H1 (cell line): ENCODE results near the gene ASL.

Source experiments
- ATF3 ChIP-seq: IDR thresholded peaks from 2 replicates; pipeline ENCODE4 v1.6.1; 2011; ENCODE audit warnings: low read depth, mild to moderate bottlenecking, low read length; ENCODE audit not compliant: insufficient read depth
- CTCF ChIP-seq, 3 experiments: IDR thresholded peaks; 1 replicate in 2 of 3; 2 replicates in 1 of 3; pipeline versions ENCODE4 v1.5.1 to v1.6.1; 2011; ENCODE audit warnings: low read length in 3 of 3, mild to moderate bottlenecking in 3 of 3, inconsistent platforms in 2 of 3, low read depth in 1 of 3, moderate library complexity in 1 of 3; ENCODE audit not compliant: insufficient read depth in 1 of 3; ENCODE audit errors: control extremely low read depth in 1 of 3
- EGR1 ChIP-seq: IDR thresholded peaks from 2 replicates; pipeline ENCODE4 v1.6.1; 2011; ENCODE audit warnings: low read depth, low read length, borderline replicate concordance
- JUND ChIP-seq: IDR thresholded peaks from 2 replicates; pipeline ENCODE4 v1.6.1; 2011; ENCODE audit warnings: mild to moderate bottlenecking, improper control_type of control experiment, low read length
- KDM1A ChIP-seq: fragments of 200-600, 300-600 bp; sonication (generic); IDR thresholded peaks from 2 replicates; pipeline ENCODE4 v1.7.1; 2016; ENCODE audit warnings: mild to moderate bottlenecking, low read length, borderline replicate concordance
- MAFK ChIP-seq: IDR thresholded peaks from 2 replicates; pipeline ENCODE4 v1.6.1; 2012; ENCODE audit warnings: low read depth, mild to moderate bottlenecking, improper control_type of control experiment, low read length
- PHF8 ChIP-seq: fragments of 200-600 bp; sonication (generic); conservative IDR thresholded peaks from 2 replicates; pipeline ENCODE4 v1.7.1; 2012; ENCODE audit warnings: low read depth, mild to moderate bottlenecking, inconsistent platforms, low read length, moderate library complexity
- POLR2A ChIP-seq, 2 experiments: IDR thresholded peaks; 1 replicate in 1 of 2; 2 replicates in 1 of 2; pipeline ENCODE4 v1.6.1; 2011; ENCODE audit warnings: low read depth in 2 of 2, low read length in 2 of 2, mild to moderate bottlenecking in 2 of 2; ENCODE audit errors: control extremely low read depth in 1 of 2
- SIN3A ChIP-seq, 2 experiments: IDR thresholded peaks in 1 of 2; conservative IDR thresholded peaks in 1 of 2; 2 replicates each; pipeline ENCODE4 v1.6.1; 2011 to 2012; ENCODE audit warnings: low read length in 2 of 2, improper control_type of control experiment in 1 of 2, low read depth in 1 of 2, mild to moderate bottlenecking in 1 of 2
- TAF1 ChIP-seq: IDR thresholded peaks from 2 replicates; pipeline ENCODE4 v1.6.1; 2011; ENCODE audit warnings: mild to moderate bottlenecking, low read depth, low read length
- USF2 ChIP-seq: IDR thresholded peaks from 2 replicates; pipeline ENCODE4 v1.6.1; 2011; ENCODE audit warnings: low read length, improper control_type of control experiment

DNA sequence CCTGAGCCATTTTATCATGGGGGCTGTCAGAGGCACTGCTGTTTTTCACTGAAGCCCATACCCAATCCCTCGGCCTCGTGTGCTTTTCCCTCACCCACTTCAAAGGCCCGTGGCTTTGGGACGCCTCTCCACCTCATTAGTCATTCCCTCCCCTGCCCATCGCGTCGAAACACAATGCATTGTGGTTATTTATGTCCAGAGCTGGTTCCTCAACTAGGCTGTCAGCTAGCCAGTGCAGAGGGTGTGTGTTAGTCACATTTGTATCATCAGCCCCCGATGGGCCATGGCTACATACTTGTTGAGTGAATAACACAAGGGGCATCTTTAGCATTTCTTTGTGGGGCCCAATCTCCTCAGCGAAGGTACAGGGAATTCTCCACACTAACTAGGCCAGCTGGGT lies 35.2 kb downstream of the ASL start:
- TF ChIP-seq CTCF (IDR thresholded peaks at IDR 0.05; ENCODE audit: control extremely low read depth in 1 of 3, insufficient read depth in 1 of 3, low read depth in 1 of 3, low read length in 3 of 3) (no peak), EGR1 (no peak), MAFK (no peak), USF2 (no peak), TAF1 (no peak), JUND (no peak), PHF8 (no peak), SIN3A (conservative IDR thresholded peaks at IDR 0.05 in 1 of 2, IDR thresholded peaks at IDR 0.05 in 1 of 2; ENCODE audit: low read depth in 1 of 2, low read length in 2 of 2) (no peak), POLR2A (IDR thresholded peaks at IDR 0.05; ENCODE audit: control extremely low read depth in 1 of 2, low read depth in 2 of 2, low read length in 2 of 2) (no peak), KDM1A (no peak), ATF3 (no peak)
